ENCODE data around the gene DLEC1.
"Not testable (repeated sequence)": the region's sequence is repeated elsewhere in the genome, so short reads cannot be mapped to it uniquely, and the experiment has no call there.

DLEC1 gene

DNA sequence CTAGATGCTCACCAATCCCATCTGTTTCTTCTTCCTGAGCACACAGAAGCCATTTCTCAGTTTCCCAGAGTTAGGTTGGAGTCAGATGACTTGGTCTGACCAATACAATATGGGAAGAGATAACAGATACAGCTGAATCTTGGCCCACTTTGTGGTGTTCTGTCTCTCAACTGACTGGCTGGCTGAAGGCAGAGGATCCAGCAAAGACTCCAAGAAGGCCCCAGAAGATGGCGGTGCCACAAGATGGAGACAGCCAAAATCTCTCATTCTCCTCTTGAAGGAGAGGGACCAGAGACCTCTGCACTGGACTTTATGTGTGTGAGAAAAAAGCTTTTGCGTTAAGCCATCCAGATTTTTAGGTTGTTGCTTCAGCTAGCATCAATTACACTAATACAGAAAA, 118.1 kb downstream of the DLEC1 start:
- H3K27ac ChIP-seq: no peak overlapping the region
- no peak for TF ChIP-seq ZFX (IDR thresholded peaks at IDR 0.05)
- TF ChIP-seq, protein P1, sequence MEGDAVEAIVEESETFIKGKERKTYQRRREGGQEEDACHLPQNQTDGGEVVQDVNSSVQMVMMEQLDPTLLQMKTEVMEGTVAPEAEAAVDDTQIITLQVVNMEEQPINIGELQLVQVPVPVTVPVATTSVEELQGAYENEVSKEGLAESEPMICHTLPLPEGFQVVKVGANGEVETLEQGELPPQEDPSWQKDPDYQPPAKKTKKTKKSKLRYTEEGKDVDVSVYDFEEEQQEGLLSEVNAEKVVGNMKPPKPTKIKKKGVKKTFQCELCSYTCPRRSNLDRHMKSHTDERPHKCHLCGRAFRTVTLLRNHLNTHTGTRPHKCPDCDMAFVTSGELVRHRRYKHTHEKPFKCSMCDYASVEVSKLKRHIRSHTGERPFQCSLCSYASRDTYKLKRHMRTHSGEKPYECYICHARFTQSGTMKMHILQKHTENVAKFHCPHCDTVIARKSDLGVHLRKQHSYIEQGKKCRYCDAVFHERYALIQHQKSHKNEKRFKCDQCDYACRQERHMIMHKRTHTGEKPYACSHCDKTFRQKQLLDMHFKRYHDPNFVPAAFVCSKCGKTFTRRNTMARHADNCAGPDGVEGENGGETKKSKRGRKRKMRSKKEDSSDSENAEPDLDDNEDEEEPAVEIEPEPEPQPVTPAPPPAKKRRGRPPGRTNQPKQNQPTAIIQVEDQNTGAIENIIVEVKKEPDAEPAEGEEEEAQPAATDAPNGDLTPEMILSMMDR (conservative IDR thresholded peaks at IDR 0.05): no peak

DNA sequence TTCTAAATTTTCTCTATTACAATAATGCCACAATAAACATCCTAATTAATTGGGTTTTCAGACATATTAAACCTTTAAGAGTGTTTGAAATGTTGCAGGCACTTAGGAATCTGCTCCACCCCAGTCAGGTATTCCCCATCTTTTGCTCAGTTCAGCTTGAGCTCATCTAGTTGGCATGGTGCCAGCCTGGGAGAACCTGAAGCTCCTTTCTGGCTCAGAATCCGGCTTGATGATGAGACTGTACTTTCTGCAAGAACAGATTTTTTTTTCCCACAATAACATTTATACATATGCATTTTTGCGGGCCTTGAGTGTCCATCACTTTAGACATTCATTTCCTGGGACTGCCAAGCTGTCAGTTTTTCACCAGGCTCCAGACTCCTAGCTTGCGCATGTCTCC, 118.6 kb downstream of the DLEC1 start:
- no peak for TF ChIP-seq ZFX (IDR thresholded peaks at IDR 0.05)
- TF ChIP-seq, protein P1 (conservative IDR thresholded peaks at IDR 0.05): no peak
- H3K27ac ChIP-seq: no peak overlapping the region

DNA sequence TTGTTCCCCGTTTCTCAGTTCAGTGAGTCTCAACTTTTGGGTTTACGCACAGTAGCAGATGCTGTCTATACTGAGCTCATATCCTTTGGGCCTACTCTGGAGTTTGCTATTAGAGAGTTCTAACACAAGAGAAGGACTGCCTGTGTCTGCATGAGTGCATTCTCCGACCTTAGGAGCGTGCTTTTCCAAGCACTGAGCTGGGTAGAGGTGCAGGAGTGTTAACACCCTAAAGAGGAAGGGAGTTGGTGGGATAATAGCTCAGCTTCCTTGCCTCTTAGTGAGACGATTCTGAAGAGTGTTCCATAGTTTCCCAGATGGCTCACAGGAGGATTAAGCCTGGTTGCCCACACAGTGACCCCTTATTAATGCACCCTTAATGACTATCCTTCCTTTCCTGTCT, 119.5 kb downstream of the DLEC1 start:
- TF ChIP-seq ZFX (IDR thresholded peaks at IDR 0.05): no peak
- TF ChIP-seq, protein P1 (conservative IDR thresholded peaks at IDR 0.05): no peak
- H3K27ac ChIP-seq: no peak overlapping the region

DNA sequence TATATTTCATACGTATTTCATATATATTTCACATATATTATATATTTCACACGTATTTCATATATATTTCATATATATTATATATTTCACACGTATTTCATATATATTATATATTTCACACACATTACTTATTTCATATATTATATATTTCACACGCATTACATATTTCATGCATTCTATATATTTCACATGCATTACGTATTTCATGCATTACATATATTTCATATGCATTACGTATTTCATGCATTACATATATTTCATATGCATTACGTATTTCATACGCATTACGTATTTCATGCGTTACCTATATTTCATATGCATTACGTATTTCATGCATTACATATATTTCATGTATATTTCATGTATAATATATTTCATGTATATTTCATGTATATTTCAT, 121.7 kb downstream of the DLEC1 start:
- not testable (repeated sequence) for H3K27ac ChIP-seq

DNA sequence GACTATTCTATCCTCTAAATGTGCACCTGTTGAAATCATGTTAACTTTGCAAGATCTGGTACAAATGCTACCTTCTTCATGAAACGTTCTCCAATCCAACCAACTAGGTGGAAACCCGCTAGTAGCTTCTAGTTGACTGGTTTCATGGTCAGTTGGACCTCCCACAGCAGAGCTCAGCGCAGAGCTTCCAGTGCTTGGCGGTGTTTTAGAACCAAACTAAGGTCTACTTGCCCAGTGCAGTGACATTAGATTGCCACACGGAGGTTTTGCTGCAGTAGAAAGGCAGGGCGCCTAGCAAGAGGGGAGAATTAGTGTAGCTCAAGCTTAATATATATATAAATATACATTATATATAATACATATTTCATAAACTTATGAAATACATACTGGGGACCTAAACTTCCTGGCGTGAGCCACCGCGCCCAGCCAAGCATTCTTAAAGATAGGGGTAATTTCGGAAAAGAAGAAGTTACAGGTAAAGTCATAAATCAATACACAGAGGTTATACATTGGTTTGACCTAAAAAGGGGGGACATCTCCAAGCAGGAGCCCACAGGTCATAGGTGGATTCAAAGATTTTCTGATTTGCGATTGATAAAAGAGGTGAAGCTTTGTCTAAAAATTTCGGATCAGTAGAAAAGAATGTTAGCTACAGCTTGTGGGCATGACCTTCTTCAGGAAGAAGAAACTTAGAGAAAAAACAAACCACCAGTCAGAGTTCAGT, 124.3 kb downstream of the DLEC1 start:
- TF ChIP-seq, protein P1 (conservative IDR thresholded peaks at IDR 0.05): peak; percentile 8; the same call in 1 of the 2 replicates
- no peak for TF ChIP-seq ZFX (IDR thresholded peaks at IDR 0.05)
- H3K27ac ChIP-seq: no peak overlapping the region

DNA sequence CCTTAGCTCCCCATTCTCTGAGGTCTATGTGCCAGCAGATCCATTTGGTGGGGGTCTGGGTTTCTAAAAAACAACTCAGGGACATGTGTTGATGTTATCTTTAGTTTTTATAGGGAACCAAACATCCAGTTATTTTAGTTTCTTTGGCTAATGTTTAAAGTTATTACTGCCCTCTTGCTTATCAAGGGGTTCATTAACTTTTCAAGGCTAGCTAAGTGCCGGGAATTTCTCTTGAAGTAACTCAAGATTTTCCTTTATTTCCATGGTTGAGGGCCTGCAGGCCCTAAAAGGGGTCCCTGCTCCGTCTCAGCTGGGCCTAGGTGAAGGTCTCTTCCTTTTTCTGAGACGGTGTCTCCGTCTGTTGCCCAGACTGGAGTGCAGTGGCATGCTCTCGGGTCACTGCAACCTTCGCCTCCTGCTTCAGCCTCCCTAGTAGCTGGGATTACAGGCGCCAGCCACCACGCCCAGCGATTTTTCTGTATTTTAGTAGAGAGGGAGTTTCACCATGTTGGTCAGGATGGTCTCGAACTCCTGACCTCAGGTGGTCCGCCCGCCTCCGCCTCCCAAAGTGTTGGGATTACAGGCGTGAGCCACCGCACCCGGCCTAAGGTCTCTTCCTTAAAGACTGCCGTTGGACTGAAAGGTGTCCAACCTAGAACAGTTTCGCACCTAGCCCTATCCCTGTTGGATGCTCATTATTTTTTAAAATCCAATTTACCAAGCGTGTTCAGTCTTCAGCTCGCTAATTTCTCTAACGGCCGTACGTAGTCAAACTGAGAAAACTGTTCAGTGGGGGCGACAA, 125.0 kb downstream of the DLEC1 start:
- no peak for TF ChIP-seq ZFX (IDR thresholded peaks at IDR 0.05)
- TF ChIP-seq, protein P1 (conservative IDR thresholded peaks at IDR 0.05): no peak
- H3K27ac ChIP-seq: peak overlapping the region; percentile 89

DNA sequence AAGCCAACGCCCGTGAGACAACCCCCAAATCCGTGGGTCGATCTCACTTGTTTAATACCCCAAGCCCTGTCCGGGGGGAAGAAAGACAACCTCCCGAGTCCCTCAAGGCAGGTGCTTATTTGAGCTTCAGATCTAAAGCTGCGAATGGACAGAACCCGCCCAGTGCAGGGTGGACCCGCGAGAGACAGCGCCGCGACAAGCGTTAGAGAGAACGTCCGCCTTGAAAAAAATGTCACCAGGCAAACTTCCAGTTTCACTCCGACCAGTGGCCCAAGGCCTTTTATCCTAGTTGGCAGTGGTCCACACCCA, 125.6 kb downstream of the DLEC1 start:
- TF ChIP-seq ZFX (IDR thresholded peaks at IDR 0.05): no peak
- TF ChIP-seq, protein P1 (conservative IDR thresholded peaks at IDR 0.05): no peak
- H3K27ac ChIP-seq: peak overlapping the region; percentile 89
